HepG2 (cell line): Measurements from ENCODE around the gene SPTSSB. TPM values are rescaled to one million over a fixed set of nuclear protein-coding genes. Genes with fewer than 3 reads are reported as not detected.

Source experiments
- ATAC-seq: fragments of 200-7000 bp; cut with Tn5 transposase; 3 replicates; pipeline ENCODE4 v1.9.1; 2020; ENCODE audit warnings: mild to moderate bottlenecking, moderate library complexity
- BruUV-seq: library from RNA; stranded (reverse); fragments of 400-500 nt; replicated peaks from 2 replicates; lab custom pipeline; 2021; lab: Mats Ljungman, UMichigan
- CTCF ChIA-PET: fragments of 300-600 bp; formaldehyde crosslinking; extraction: SDS; loops from one replicate; lab custom pipeline; 2021; ENCODE audit warnings: low total read pairs, inconsistent platforms, low intra/inter-chr PET ratio; lab: Yijun Ruan, JAX
- POLR2A ChIA-PET: fragments of 350-600 bp; sonication (Branson Sonifier 250); formaldehyde crosslinking; loops from one replicate; lab custom pipeline; 2020; ENCODE audit warnings: antibody characterized with exemption, inconsistent platforms; lab: Yijun Ruan, JAX
- DNase-seq: peaks from one replicate; pipeline ENCODE4 v3.0.0-alpha.2; 2015; ENCODE audit warnings: low spot score
- FAIRE-seq: peaks from 3 replicates; lab custom pipeline; 2011; peaks lifted over from hg19 to GRCh38; lab: Jason Lieb, UNC
- H2AFZ ChIP-seq: one replicate; pipeline ENCODE4 v1.6.1; 2011; ENCODE audit warnings: low read length, inconsistent platforms
- H3K27ac ChIP-seq: fragments of 300-600 bp; 3 replicates; pipeline ENCODE4 v1.8.0; 2011; ENCODE audit warnings: mixed run types, mild to moderate bottlenecking, mixed read lengths, low read length, inconsistent platforms; ENCODE audit not compliant: insufficient read depth; ENCODE audit errors: extremely low read length
- H3K27me3 ChIP-seq, 2 experiments: fragments of 200-600 bp in 1 of 2; 2 replicates in 1 of 2; 3 replicates in 1 of 2; pipeline versions ENCODE4 v1.6.0 to v1.8.0; 2011; ENCODE audit warnings: low read length in 2 of 2, mild to moderate bottlenecking in 2 of 2, moderate library complexity in 2 of 2, inconsistent platforms in 1 of 2; ENCODE audit not compliant: insufficient read depth in 2 of 2, control insufficient read depth in 1 of 2
- H3K36me3 ChIP-seq, 2 experiments: fragments of 200-600 bp in 1 of 2; replicated peaks in 1 of 2; 2 replicates in 1 of 2; 3 replicates in 1 of 2; pipeline versions ENCODE4 v1.5.1 to v1.8.0; 2011; ENCODE audit warnings: low read length in 2 of 2, inconsistent platforms in 1 of 2; ENCODE audit not compliant: insufficient read depth in 2 of 2, control insufficient read depth in 1 of 2
- H3K4me1 ChIP-seq: 2 replicates; pipeline ENCODE4 v1.5.1; 2012; ENCODE audit warnings: low read length, inconsistent platforms; ENCODE audit not compliant: insufficient read depth
- H3K4me2 ChIP-seq: 2 replicates; pipeline ENCODE4 v1.6.0; 2011; ENCODE audit warnings: low read depth, low read length, inconsistent platforms
- H3K4me3 ChIP-seq, 3 experiments: fragments of 200-600 bp in 1 of 3; sonication (generic), shearing (Covaris generic) in 1 of 3; replicated peaks in 1 of 3; 2 replicates each; pipeline ENCODE4 v1.5.1; 2011 to 2016; ENCODE audit warnings: low read length in 3 of 3, inconsistent platforms in 2 of 3, low read depth in 2 of 3, mild to moderate bottlenecking in 2 of 3, control low read depth in 1 of 3, mixed read lengths in 1 of 3; ENCODE audit not compliant: insufficient read depth in 1 of 3
- H3K79me2 ChIP-seq: one replicate; pipeline ENCODE4 v1.6.1; 2011; ENCODE audit warnings: low read length, inconsistent platforms; ENCODE audit not compliant: insufficient read depth
- H3K9ac ChIP-seq: 2 replicates; pipeline ENCODE4 v1.6.0; 2011; ENCODE audit warnings: mild to moderate bottlenecking, low read depth, low read length, inconsistent platforms; ENCODE audit not compliant: insufficient read depth
- H3K9me3 ChIP-seq: 2 replicates; pipeline ENCODE4 v1.5.1; 2012; ENCODE audit warnings: mild to moderate bottlenecking, low read length
- H4K20me1 ChIP-seq: 2 replicates; pipeline ENCODE4 v1.6.0; 2011; ENCODE audit warnings: inconsistent platforms, mild to moderate bottlenecking, low read length, moderate library complexity; ENCODE audit not compliant: insufficient read depth
- ATF7 ChIP-seq, 2 experiments: fragments of 450-650 bp in 1 of 2; sonication (generic) in 1 of 2; formaldehyde crosslinking in 1 of 2; IDR thresholded peaks; 2 replicates each; pipeline versions ENCODE4 v1.4.0 to v1.6.1; 2016 to 2020; ENCODE audit warnings: antibody characterized with exemption in 1 of 2, mild to moderate bottlenecking in 1 of 2, missing genetic modification reagents in 1 of 2
- EP300 ChIP-seq, 3 experiments: sonication (generic) in 1 of 3; formaldehyde crosslinking in 1 of 3; IDR thresholded peaks; 2 replicates each; pipeline versions ENCODE4 v1.5.1 to v1.6.1; 2011 to 2020; ENCODE audit warnings: low read depth in 2 of 3, low read length in 2 of 3, borderline replicate concordance in 1 of 3, improper control_type of control experiment in 1 of 3, mild to moderate bottlenecking in 1 of 3, missing genetic modification reagents in 1 of 3, moderate library complexity in 1 of 3
- FOSL2 ChIP-seq: sonication (generic); formaldehyde crosslinking; IDR thresholded peaks from 2 replicates; pipeline ENCODE4 v1.4.0; 2020; ENCODE audit warnings: missing genetic modification reagents
- FOXP1 ChIP-seq, 2 experiments: fragments of 450-650 bp in 1 of 2; IDR thresholded peaks; 2 replicates each; pipeline ENCODE4 v1.6.1; 2017 to 2018; ENCODE audit warnings: antibody characterized with exemption in 1 of 2
- GLI4 ChIP-seq: sonication (generic); formaldehyde crosslinking; IDR thresholded peaks from 2 replicates; pipeline ENCODE4 v1.5.1; 2020; ENCODE audit warnings: missing genetic modification reagents, mild to moderate bottlenecking, moderate library complexity, borderline replicate concordance
- HNF4A ChIP-seq: sonication (generic); formaldehyde crosslinking; IDR thresholded peaks from 2 replicates; pipeline ENCODE4 v1.4.0; 2020; ENCODE audit warnings: missing genetic modification reagents
- MEF2D ChIP-seq: sonication (generic); formaldehyde crosslinking; IDR thresholded peaks from 2 replicates; pipeline ENCODE4 v1.5.1; 2020; ENCODE audit warnings: mild to moderate bottlenecking, missing genetic modification reagents
- PRMT3 ChIP-seq: sonication (generic); formaldehyde crosslinking; IDR thresholded peaks from 2 replicates; pipeline ENCODE4 v1.8.1; 2022; ENCODE audit warnings: low read depth, mild to moderate bottlenecking, moderate library complexity, missing genetic modification reagents, borderline replicate concordance
- RFX5 ChIP-seq: IDR thresholded peaks from 2 replicates; pipeline ENCODE4 v1.6.1; 2011; ENCODE audit warnings: low read depth, low read length, improper control_type of control experiment
- SYNCRIP ChIP-seq: fragments of 200-400 bp; formaldehyde crosslinking; IDR thresholded peaks from 2 replicates; pipeline ENCODE4 v1.6.1; 2018; ENCODE audit warnings: mild to moderate bottlenecking, low read depth, low read length; ENCODE audit not compliant: insufficient read depth
- TBX2 ChIP-seq: sonication (generic); formaldehyde crosslinking; IDR thresholded peaks from 2 replicates; pipeline ENCODE4 v1.5.0; 2020; ENCODE audit warnings: missing genetic modification reagents, mild to moderate bottlenecking, borderline replicate concordance
- TEAD3 ChIP-seq: optimal IDR thresholded peaks from 2 replicates; pipeline ENCODE3; 2016; ENCODE audit warnings: borderline replicate concordance
- ZNF205 ChIP-seq: IDR thresholded peaks from 2 replicates; pipeline ENCODE4 v1.6.1; 2018; ENCODE audit warnings: missing biosample characterization, missing genetic modification reagents
- ZNF496 ChIP-seq: sonication (generic); formaldehyde crosslinking; IDR thresholded peaks from 2 replicates; pipeline ENCODE4 v1.8.1; 2023; ENCODE audit warnings: mild to moderate bottlenecking, moderate library complexity, missing genetic modification reagents; ENCODE audit not compliant: insufficient replicate concordance
- ZNF598 ChIP-seq: sonication (generic); formaldehyde crosslinking; IDR thresholded peaks from 2 replicates; pipeline ENCODE4 v1.5.1; 2020; ENCODE audit warnings: mild to moderate bottlenecking, missing genetic modification reagents, borderline replicate concordance
- ZNF839 ChIP-seq: sonication (generic); formaldehyde crosslinking; IDR thresholded peaks from 2 replicates; pipeline ENCODE4 v1.4.0; 2020; ENCODE audit warnings: missing genetic modification reagents, mild to moderate bottlenecking, borderline replicate concordance
- WGBS: methylation state at CpG from one replicate; pipeline ENCODE4 v1.1.6; 2017; ENCODE audit warnings: low lambda C conversion rate; 5-methylcytosine and 5-hydroxymethylcytosine counted together
- in situ Hi-C: cut with HindIII; loops from 2 replicates; pipeline ENCODE4 v1.10.0; 2017; ENCODE audit warnings: low pct_unique_long_range_greater_than_20kb; ENCODE audit not compliant: extremely low pct_ligation_motif_present
- intact Hi-C: fragments of 100-400 bp; cut with micrococcal nuclease; formaldehyde crosslinking; loops from one replicate; pipeline ENCODE4 v1.10.0; 2022; ENCODE audit not compliant: unreplicated experiment
- polyA plus RNA-seq, 8 experiments: library from polyadenylated mRNA; depleted of rRNA in 3 of 8; stranded (reverse) in 7 of 8; unstranded in 1 of 8; fragments of >200 nt; fragmentation: Illumina TruSeq in 4 of 8; extraction: Trizol in 4 of 8; gene quantifications; 2 replicates each; pipeline versions ENCODE4 v1.2.1 to v1.2.3, GENCODE V29; 2011 to 2016; ENCODE audit warnings: low read depth in 4 of 8, missing spikeins in 1 of 8, mixed read lengths in 1 of 8; ENCODE audit not compliant: insufficient read depth in 1 of 8
- total RNA-seq, 5 experiments: library from RNA; depleted of rRNA; stranded (reverse); fragments of >200 nt; fragmentation: Illumina TruSeq; extraction: Trizol; gene quantifications; 2 replicates each; pipeline ENCODE4 v1.2.3, GENCODE V29; 2016; ENCODE audit warnings: low read depth in 1 of 5
- TF ChIP-seq, protein P1 (sequence below): sonication (generic); formaldehyde crosslinking; IDR thresholded peaks from 2 replicates; pipeline ENCODE4 v1.8.0; 2022; ENCODE audit warnings: mild to moderate bottlenecking, missing genetic modification reagents, moderate library complexity
- TF ChIP-seq, protein P2 (sequence below): sonication (generic); formaldehyde crosslinking; IDR thresholded peaks from 2 replicates; pipeline ENCODE4 v1.4.0; 2020; ENCODE audit warnings: missing genetic modification reagents, borderline replicate concordance

Gene SPTSSB
- total and polyA plus RNA-seq, 2 of the 13 experiments (the other 11 are each of a cell fraction or from before 2014, with no cell fraction given): 0.51 to 2.4 TPM

DNA sequence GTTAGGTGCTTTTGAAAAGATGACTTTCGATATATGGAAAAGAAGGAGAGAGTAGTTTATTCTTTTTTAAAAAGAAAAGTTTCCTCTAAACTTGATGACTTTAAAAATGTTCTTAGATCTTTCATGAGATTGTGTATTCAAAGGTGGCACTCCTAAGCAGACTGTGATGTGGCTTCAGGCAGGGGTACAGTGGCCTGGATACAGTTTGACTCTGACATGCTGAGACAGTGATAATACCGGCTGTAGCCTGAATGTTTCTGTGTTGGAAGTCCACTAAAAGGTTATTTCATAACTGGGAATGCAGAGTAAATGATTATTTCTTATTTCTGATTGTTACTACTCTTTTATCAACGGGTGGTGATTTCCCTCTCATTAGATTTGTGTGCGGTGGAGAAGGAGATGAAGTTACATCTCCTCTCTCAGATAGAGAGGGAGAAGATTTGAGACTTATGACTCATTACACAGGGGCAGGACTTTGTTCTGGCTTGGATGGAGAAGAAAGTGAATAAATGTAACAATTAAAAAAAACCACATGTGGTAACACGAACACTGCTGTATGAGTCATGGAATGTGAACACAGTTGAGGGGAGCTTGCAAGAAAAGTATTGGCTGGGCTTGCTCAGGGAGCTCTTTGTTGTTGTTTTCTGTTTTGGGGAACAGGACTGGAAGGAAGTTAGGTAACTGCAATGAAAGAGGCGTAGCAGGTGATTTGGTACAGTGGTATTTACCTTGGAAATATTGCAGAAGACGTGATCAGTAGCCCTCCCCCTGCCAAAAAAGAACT, 21.6 kb downstream of the SPTSSB start:
- Histone ChIP-seq H3K27me3 (no peaks in the 10 kb centered on the region; a peak in 1 of 5 replicates), H4K20me1 (no peaks in the 10 kb centered on the region), H2AFZ (no peak overlapping the region), H3K27ac (no peak overlapping the region), H3K9ac (no peak overlapping the region), H3K36me3 (no peaks in the 10 kb centered on the region), H3K9me3 (no peaks in the 10 kb centered on the region), H3K4me1 (peaks cover 9% of the 10 kb centered on the region), H3K79me2 (no peaks in the 10 kb centered on the region), H3K4me2 (no peak overlapping the region), H3K4me3 (no peak overlapping the region)
- intact Hi-C loops: no loop called here
- ATAC-seq (peak; percentile 51; the same call in 2 of the 3 replicates), DNase-seq (peak; percentile 18), FAIRE-seq (no peak)
- ChIA-PET POLR2A (no interaction called here), CTCF (no interaction called here)
- no TSS peak for BruUV-seq
- in situ Hi-C loops: no loop called here
- WGBS: 26% methylated on average over 7 of the region's 7 CpGs
- TF ChIP-seq ZNF598 (CRISPR knock-in tag) (no peak), HNF4A (CRISPR knock-in tag) (no peak), SYNCRIP (no peak), FOSL2 (CRISPR knock-in tag) (peak; percentile 61), TBX2 (no peak), FOXP1 (IDR thresholded peaks at IDR 0.05) (no peak), FOXP1 (CRISPR knock-in tag; IDR thresholded peaks at IDR 0.05) (0 out of 2 replicates have a peak, but pooled peaks have one; percentile 10), EP300 (IDR thresholded peaks at IDR 0.05; ENCODE audit: low read depth in 2 of 2, low read length in 2 of 2) (peak in 1 of 2 experiments; percentile 25; a peak in 1 of 4 replicates), EP300 (CRISPR knock-in tag; IDR thresholded peaks at IDR 0.05; ENCODE audit: borderline replicate concordance) (no peak), TEAD3 (CRISPR knock-in tag) (peak; percentile 21), PRMT3 (CRISPR knock-in tag) (no peak), ZNF839 (CRISPR knock-in tag) (no peak), ZNF496 (CRISPR knock-in tag) (no peak), ZNF205 (CRISPR knock-in tag) (no peak), RFX5 (no peak), GLI4 (CRISPR knock-in tag) (no peak), ATF7 (IDR thresholded peaks at IDR 0.05) (no peak), ATF7 (CRISPR knock-in tag; IDR thresholded peaks at IDR 0.05) (no peak), MEF2D (CRISPR knock-in tag) (no peak)
- TF ChIP-seq, protein P1, sequence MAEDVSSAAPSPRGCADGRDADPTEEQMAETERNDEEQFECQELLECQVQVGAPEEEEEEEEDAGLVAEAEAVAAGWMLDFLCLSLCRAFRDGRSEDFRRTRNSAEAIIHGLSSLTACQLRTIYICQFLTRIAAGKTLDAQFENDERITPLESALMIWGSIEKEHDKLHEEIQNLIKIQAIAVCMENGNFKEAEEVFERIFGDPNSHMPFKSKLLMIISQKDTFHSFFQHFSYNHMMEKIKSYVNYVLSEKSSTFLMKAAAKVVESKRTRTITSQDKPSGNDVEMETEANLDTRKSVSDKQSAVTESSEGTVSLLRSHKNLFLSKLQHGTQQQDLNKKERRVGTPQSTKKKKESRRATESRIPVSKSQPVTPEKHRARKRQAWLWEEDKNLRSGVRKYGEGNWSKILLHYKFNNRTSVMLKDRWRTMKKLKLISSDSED: no peak
- TF ChIP-seq, protein P2, sequence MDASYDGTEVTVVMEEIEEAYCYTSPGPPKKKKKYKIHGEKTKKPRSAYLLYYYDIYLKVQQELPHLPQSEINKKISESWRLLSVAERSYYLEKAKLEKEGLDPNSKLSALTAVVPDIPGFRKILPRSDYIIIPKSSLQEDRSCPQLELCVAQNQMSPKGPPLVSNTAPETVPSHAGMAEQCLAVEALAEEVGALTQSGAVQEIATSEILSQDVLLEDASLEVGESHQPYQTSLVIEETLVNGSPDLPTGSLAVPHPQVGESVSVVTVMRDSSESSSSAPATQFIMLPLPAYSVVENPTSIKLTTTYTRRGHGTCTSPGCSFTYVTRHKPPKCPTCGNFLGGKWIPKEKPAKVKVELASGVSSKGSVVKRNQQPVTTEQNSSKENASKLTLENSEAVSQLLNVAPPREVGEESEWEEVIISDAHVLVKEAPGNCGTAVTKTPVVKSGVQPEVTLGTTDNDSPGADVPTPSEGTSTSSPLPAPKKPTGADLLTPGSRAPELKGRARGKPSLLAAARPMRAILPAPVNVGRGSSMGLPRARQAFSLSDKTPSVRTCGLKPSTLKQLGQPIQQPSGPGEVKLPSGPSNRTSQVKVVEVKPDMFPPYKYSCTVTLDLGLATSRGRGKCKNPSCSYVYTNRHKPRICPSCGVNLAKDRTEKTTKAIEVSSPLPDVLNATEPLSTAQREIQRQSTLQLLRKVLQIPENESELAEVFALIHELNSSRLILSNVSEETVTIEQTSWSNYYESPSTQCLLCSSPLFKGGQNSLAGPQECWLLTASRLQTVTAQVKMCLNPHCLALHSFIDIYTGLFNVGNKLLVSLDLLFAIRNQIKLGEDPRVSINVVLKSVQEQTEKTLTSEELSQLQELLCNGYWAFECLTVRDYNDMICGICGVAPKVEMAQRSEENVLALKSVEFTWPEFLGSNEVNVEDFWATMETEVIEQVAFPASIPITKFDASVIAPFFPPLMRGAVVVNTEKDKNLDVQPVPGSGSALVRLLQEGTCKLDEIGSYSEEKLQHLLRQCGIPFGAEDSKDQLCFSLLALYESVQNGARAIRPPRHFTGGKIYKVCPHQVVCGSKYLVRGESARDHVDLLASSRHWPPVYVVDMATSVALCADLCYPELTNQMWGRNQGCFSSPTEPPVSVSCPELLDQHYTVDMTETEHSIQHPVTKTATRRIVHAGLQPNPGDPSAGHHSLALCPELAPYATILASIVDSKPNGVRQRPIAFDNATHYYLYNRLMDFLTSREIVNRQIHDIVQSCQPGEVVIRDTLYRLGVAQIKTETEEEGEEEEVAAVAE (CRISPR knock-in tag): no peak
